Erythroblast (primary cell): ENCODE data around the gene UCP1.

ENCODE experiments used
- GATA1 ChIP-seq: IDR thresholded peaks from 2 replicates; pipeline ENCODE4 v1.6.1; 2011; ENCODE audit warnings: low read depth, mild to moderate bottlenecking, control low read depth, low read length, moderate library complexity
- POLR2A ChIP-seq: IDR thresholded peaks from 2 replicates; pipeline ENCODE4 v1.6.1; 2011; ENCODE audit warnings: mild to moderate bottlenecking, low read length

- TF ChIP-seq POLR2A (no peak), GATA1 (no peak)
These were observed 15.7 kb upstream of the UCP1 start for GRCh38 chr4:140584439-140584838.
